A549 (cell line): ENCODE data around the gene PCOLCE2.

Experiments
- CHD2 ChIP-seq: fragments of 150-350 bp; IDR thresholded peaks from 2 replicates; pipeline ENCODE4 v1.6.1; 2014; ENCODE audit warnings: low read length; ENCODE audit not compliant: partially characterized antibody
- CHD4 ChIP-seq: fragments of 200-600 bp; sonication (generic); IDR thresholded peaks from 2 replicates; pipeline ENCODE4 v1.6.1; 2016; ENCODE audit warnings: antibody characterized with exemption, mild to moderate bottlenecking, borderline replicate concordance
- CTCF ChIP-seq: fragments of >200 bp; sonication (Bioruptor Twin); formaldehyde crosslinking; IDR thresholded peaks from 3 replicates; pipeline ENCODE4 v1.5.1; 2016
- EP300 ChIP-seq, 2 experiments: fragments of >200 bp; sonication (Bioruptor Twin); formaldehyde crosslinking; IDR thresholded peaks; 2 replicates in 1 of 2; 3 replicates in 1 of 2; pipeline ENCODE4 v1.6.1; 2016 to 2017
- FOSL2 ChIP-seq, 2 experiments: fragments of 450-650 bp in 1 of 2; fragments of >200 bp in 1 of 2; sonication (Bioruptor Twin) in 1 of 2; formaldehyde crosslinking; IDR thresholded peaks; 2 replicates each; pipeline versions ENCODE4 v1.5.0 to v1.6.1; 2016 to 2020; ENCODE audit warnings: mild to moderate bottlenecking in 1 of 2, moderate library complexity in 1 of 2
- MAX ChIP-seq: IDR thresholded peaks from 2 replicates; pipeline ENCODE4 v1.6.1; 2012
- POLR2A ChIP-seq: IDR thresholded peaks from 2 replicates; pipeline ENCODE4 v1.6.1; 2012; ENCODE audit warnings: mild to moderate bottlenecking, low read length

- TF ChIP-seq CTCF (no peak), FOSL2 (IDR thresholded peaks at IDR 0.05) (no peak), FOSL2 (CRISPR knock-in tag; IDR thresholded peaks at IDR 0.05) (no peak), MAX (no peak), POLR2A (no peak), CHD4 (no peak), EP300 (IDR thresholded peaks at IDR 0.05) (no peak), CHD2 (no peak)
Observed at GRCh38 chr3:142890592-142890991, 1.7 kb upstream of the PCOLCE2 start.
